Parathyroid adenoma (tissue), 2 donors: ENCODE results near the gene OR52E2.
"Not testable (repeated sequence)": the region's sequence is repeated elsewhere in the genome, so short reads cannot be mapped to it uniquely, and the experiment has no call there.

Experiments
- H2AFZ ChIP-seq: fragments of 300-600 bp; sonication (generic); one replicate; pipeline ENCODE4 v1.7.0; 2017; ENCODE audit warnings: antibody characterized with exemption, mild to moderate bottlenecking
- H3K27ac ChIP-seq: fragments of 300-600 bp; sonication (generic); one replicate; pipeline ENCODE4 v1.7.0; 2017
- H3K27me3 ChIP-seq: fragments of 300-600 bp; sonication (generic); one replicate; pipeline ENCODE4 v1.7.0; 2017; ENCODE audit warnings: low read length; ENCODE audit not compliant: control insufficient read depth, insufficient read depth
- H3K36me3 ChIP-seq: fragments of 300-600 bp; sonication (generic); one replicate; pipeline ENCODE4 v1.7.0; 2017; ENCODE audit warnings: low read length; ENCODE audit not compliant: control insufficient read depth, insufficient read depth
- H3K4me1 ChIP-seq: fragments of 300-600 bp; sonication (generic); one replicate; pipeline ENCODE4 v1.7.0; 2017; ENCODE audit warnings: control low read depth
- H3K4me2 ChIP-seq: fragments of 300-600 bp; sonication (generic); one replicate; pipeline ENCODE4 v1.7.0; 2017; ENCODE audit warnings: low read length
- H3K4me3 ChIP-seq: fragments of 300-600 bp; sonication (generic); one replicate; pipeline ENCODE4 v1.7.0; 2017; ENCODE audit warnings: low read depth, low read length
- H3K79me2 ChIP-seq: fragments of 300-600 bp; sonication (generic); one replicate; pipeline ENCODE4 v1.7.0; 2017; ENCODE audit warnings: control low read depth
- H3K9ac ChIP-seq: fragments of 300-600 bp; sonication (generic); one replicate; pipeline ENCODE4 v1.7.0; 2017; ENCODE audit warnings: mild to moderate bottlenecking
- H3K9me3 ChIP-seq: fragments of 300-600 bp; sonication (generic); one replicate; pipeline ENCODE4 v1.7.0; 2017; ENCODE audit warnings: low read length; ENCODE audit not compliant: control insufficient read depth
- TF ChIP-seq, protein P1 (sequence below): fragments of 300-600 bp; sonication (generic); IDR thresholded peaks from one replicate; pipeline ENCODE4 v1.7.0; 2017; ENCODE audit warnings: antibody characterized with exemption, mild to moderate bottlenecking
- donor health status: primary hyperparathyroidism.

The OR52E2 gene

DNA sequence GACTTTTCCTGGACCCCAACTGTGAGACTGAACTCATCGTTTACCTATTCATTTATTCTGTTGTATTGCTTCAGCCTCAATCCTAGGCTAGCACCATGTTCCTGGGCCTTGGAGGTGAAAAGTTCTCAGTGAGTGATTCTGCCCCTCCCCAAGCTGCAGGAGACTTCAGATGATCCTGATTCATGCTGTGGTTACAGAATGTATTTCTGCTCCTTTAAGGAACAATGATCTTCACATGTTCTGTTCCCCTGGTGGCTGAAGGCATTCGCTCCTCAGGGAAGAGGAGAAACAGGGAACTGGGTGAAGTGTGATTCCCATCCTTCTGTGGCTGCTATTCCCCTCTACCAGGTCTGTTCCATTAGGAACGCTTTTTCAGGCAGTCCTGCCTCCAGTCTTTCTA, 12.4 kb upstream of the OR52E2 start:
- Histone ChIP-seq H3K27ac (no peak overlapping the region), H3K9me3 (no peaks in the 10 kb centered on the region), H3K36me3 (no peaks in the 10 kb centered on the region), H3K79me2 (no peaks in the 10 kb centered on the region), H3K4me1 (no peaks in the 10 kb centered on the region), H3K4me2 (no peak overlapping the region), H3K27me3 (no peaks in the 10 kb centered on the region), H3K9ac (no peak overlapping the region), H3K4me3 (no peak overlapping the region), H2AFZ (no peak overlapping the region)
- TF ChIP-seq, protein P1, sequence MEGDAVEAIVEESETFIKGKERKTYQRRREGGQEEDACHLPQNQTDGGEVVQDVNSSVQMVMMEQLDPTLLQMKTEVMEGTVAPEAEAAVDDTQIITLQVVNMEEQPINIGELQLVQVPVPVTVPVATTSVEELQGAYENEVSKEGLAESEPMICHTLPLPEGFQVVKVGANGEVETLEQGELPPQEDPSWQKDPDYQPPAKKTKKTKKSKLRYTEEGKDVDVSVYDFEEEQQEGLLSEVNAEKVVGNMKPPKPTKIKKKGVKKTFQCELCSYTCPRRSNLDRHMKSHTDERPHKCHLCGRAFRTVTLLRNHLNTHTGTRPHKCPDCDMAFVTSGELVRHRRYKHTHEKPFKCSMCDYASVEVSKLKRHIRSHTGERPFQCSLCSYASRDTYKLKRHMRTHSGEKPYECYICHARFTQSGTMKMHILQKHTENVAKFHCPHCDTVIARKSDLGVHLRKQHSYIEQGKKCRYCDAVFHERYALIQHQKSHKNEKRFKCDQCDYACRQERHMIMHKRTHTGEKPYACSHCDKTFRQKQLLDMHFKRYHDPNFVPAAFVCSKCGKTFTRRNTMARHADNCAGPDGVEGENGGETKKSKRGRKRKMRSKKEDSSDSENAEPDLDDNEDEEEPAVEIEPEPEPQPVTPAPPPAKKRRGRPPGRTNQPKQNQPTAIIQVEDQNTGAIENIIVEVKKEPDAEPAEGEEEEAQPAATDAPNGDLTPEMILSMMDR = no peak

DNA sequence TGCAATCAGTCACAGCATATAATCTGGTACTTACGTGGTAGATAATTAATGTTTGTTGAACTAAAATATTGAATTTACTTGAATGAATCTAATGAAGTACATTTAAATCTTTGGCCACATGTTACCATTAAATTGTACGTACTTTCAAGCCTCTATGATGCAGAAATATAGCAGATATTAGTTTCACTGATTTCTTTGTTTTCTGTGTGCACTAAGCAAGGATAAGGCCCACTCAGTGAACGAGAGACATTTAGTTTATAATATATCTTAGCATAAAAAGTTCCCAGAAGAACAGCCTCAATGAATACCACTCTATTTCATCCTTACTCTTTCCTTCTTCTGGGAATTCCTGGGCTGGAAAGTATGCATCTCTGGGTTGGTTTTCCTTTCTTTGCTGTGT, 9.8 kb upstream of the OR52E2 start, which contains the start of gene OR52E1:
TSS of gene OR52E1 (plus strand) at position 301 of the 400 bp plus-strand sequence.
- Histone ChIP-seq H3K27ac (no peak within 1 kb of the TSS), H3K79me2 (no peaks in the 10 kb centered on the region), H3K27me3 (no peaks in the 10 kb centered on the region), H3K9ac (no peak within 1 kb of the TSS), H3K4me1 (no peaks in the 10 kb centered on the region), H3K4me3 (no peak within 1 kb of the TSS), H2AFZ (no peak within 1 kb of the TSS), H3K36me3 (no peaks in the 10 kb centered on the region), H3K4me2 (no peak within 1 kb of the TSS), H3K9me3 (no peaks in the 10 kb centered on the region)
- TF ChIP-seq, protein P1 = no peak

DNA sequence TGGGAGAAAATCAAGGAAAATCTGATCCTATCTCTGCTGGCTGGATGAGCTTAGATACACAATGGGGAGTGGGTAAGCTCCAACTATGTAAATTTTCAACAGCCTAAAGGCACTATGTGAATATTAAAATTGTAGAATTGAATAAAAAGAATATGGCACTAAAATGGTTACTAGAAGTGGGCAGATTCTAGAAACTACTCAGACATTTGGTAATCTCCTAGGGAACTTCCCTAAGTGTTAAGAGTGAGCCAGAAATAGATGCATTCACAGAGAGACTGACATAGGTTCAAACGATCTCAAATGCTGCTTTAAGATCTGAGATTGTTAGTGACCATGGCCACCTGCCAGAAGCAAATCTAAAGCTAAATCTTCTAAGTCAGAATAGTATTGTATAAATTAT, 5.6 kb upstream of the OR52E2 start:
- no peaks in the 10 kb centered on the region for H3K4me1 ChIP-seq
- no peak overlapping the region for H2AFZ ChIP-seq
- H3K9me3 ChIP-seq = no peaks in the 10 kb centered on the region
- H3K9ac ChIP-seq = no peak overlapping the region
- H3K4me2 ChIP-seq = no peak overlapping the region
- H3K4me3 ChIP-seq = no peak overlapping the region
- no peaks in the 10 kb centered on the region for H3K79me2 ChIP-seq
- H3K27me3 ChIP-seq = no peaks in the 10 kb centered on the region
- TF ChIP-seq, protein P1 = no peak
- no peak overlapping the region for H3K27ac ChIP-seq
- no peaks in the 10 kb centered on the region for H3K36me3 ChIP-seq

DNA sequence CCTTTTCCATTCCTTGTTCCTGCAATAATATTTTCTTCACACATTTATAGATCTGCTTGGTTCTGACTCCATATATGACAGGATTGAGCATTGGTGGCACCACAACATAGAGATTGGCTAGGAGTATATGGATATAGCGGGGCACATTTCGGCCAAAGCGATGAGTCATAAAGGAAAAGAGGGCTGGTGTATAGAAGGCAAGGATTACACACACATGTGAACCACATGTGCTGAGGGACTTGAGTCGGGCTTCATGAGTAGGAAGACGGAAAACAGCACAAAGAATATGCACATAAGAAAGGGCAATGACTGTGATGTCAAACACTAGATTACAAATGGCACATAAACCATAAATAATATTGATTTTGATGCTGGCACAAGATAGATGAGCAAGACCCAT, 748 bp downstream of the OR52E2 start:
- not testable (repeated sequence) for H2AFZ ChIP-seq, H3K4me3 ChIP-seq, H3K4me1 ChIP-seq, H3K9ac ChIP-seq, H3K4me2 ChIP-seq, H3K9me3 ChIP-seq, H3K27me3 ChIP-seq, H3K79me2 ChIP-seq, H3K27ac ChIP-seq, H3K36me3 ChIP-seq

DNA sequence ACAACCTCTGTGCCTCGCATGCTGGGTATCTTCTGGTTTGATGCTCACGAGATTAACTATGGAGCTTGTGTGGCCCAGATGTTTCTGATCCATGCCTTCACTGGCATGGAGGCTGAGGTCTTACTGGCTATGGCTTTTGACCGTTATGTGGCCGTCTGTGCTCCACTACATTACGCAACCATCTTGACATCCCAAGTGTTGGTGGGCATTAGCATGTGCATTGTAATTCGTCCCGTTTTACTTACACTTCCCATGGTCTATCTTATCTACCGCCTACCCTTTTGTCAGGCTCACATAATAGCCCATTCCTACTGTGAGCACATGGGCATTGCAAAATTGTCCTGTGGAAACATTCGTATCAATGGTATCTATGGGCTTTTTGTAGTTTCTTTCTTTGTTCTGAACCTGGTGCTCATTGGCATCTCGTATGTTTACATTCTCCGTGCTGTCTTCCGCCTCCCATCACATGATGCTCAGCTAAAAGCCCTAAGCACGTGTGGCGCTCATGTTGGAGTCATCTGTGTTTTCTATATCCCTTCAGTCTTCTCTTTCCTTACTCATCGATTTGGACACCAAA, 12.6 kb downstream of the OR52E2 start:
- TF ChIP-seq, protein P1 = no peak
- Histone ChIP-seq H3K9me3 (no peaks in the 10 kb centered on the region), H3K4me1 (no peaks in the 10 kb centered on the region), H3K27me3 (no peaks in the 10 kb centered on the region), H3K79me2 (no peaks in the 10 kb centered on the region), H3K36me3 (no peaks in the 10 kb centered on the region), H3K4me2 (no peak overlapping the region), H3K4me3 (no peak overlapping the region), H3K9ac (no peak overlapping the region), H3K27ac (no peak overlapping the region), H2AFZ (no peak overlapping the region)
